Body of pancreas (tissue), 4 donors: Measurements from ENCODE around the gene HERPUD1.

Source experiments
- POLR2A ChIP-seq, 3 donors: fragments of 450-650 bp; IDR thresholded peaks; one replicate each; pipeline ENCODE4 v1.6.1; 2016; ENCODE audit warnings: antibody characterized with exemption in 3 of 3, mild to moderate bottlenecking in 2 of 3
- TF ChIP-seq, protein P1 (sequence below), 7 experiments: fragments of 450-650 bp in 4 of 7; fragments of 200-600 bp in 3 of 7; sonication (generic) in 3 of 7; IDR thresholded peaks; one replicate each; pipeline ENCODE4 v1.5.1; 2016 to 2019; ENCODE audit warnings: antibody characterized with exemption in 7 of 7

DNA sequence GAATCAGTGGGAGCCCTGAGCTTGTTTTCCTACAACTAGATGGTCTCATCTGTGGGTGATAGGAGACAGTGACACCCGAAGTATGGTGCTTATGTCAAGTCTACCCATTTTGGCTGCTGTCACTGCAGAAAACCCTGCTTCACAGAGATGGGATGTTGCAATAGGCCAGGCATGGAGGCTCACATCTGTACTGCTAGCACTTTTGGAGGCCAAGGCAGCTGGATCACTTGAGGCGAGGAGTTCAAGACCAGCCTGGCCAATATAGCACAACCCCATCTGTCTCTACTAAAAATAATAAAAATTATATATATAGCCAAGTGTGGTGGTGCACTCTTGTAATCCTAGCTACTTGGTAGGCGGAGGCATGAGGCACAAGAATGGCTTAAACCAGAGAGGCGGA lies 2.3 kb upstream of the HERPUD1 start:
- TF ChIP-seq, protein P1, sequence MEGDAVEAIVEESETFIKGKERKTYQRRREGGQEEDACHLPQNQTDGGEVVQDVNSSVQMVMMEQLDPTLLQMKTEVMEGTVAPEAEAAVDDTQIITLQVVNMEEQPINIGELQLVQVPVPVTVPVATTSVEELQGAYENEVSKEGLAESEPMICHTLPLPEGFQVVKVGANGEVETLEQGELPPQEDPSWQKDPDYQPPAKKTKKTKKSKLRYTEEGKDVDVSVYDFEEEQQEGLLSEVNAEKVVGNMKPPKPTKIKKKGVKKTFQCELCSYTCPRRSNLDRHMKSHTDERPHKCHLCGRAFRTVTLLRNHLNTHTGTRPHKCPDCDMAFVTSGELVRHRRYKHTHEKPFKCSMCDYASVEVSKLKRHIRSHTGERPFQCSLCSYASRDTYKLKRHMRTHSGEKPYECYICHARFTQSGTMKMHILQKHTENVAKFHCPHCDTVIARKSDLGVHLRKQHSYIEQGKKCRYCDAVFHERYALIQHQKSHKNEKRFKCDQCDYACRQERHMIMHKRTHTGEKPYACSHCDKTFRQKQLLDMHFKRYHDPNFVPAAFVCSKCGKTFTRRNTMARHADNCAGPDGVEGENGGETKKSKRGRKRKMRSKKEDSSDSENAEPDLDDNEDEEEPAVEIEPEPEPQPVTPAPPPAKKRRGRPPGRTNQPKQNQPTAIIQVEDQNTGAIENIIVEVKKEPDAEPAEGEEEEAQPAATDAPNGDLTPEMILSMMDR (IDR thresholded peaks at IDR 0.05) = no peak
- TF ChIP-seq POLR2A (IDR thresholded peaks at IDR 0.05) = no peak
